Peyer's patch (tissue), 4 donors: ENCODE data around the gene CD274.

Experiments
- POLR2A ChIP-seq, 2 donors: fragments of 450-650 bp; IDR thresholded peaks; one replicate each; pipeline ENCODE4 v1.5.1; 2017; ENCODE audit warnings: antibody characterized with exemption in 2 of 2, mild to moderate bottlenecking in 2 of 2, moderate library complexity in 2 of 2
- TF ChIP-seq, protein P1 (sequence below), 6 experiments: fragments of 450-650 bp in 4 of 6; fragments of 200-600 bp in 2 of 6; sonication (generic) in 1 of 6; IDR thresholded peaks; one replicate each; pipeline ENCODE4 v1.5.1; 2017 to 2019; ENCODE audit warnings: antibody characterized with exemption in 6 of 6, mild to moderate bottlenecking in 3 of 6, moderate library complexity in 1 of 6

DNA sequence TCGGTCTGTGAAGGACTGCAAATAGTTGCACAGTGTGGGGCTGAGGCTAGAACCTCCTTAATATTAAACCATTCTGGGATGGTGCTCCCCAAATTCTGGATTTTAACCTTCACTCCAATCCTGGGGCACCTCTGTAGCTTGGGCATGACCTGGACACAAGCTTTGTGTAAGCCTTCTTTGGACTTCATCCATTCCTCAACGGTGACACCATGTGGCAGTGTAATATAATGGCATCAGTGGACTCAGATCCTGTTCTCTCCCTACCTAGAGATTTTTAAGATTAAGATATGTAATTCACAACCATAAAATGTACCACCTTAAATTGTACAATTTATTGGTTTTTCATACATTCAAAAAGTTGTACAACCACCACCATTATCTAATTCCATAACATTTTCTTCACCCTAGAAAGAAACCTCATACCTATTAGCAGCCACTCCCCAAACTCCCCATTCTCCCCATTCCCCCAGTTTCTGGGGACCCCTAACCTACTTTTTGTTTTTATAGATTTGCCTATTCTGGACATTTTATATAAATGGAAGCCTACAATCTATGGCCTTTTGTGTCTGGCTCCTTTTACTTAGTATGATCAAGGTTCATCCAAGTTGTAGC is 7.8 kb upstream of the CD274 start:
- TF ChIP-seq, protein P1, sequence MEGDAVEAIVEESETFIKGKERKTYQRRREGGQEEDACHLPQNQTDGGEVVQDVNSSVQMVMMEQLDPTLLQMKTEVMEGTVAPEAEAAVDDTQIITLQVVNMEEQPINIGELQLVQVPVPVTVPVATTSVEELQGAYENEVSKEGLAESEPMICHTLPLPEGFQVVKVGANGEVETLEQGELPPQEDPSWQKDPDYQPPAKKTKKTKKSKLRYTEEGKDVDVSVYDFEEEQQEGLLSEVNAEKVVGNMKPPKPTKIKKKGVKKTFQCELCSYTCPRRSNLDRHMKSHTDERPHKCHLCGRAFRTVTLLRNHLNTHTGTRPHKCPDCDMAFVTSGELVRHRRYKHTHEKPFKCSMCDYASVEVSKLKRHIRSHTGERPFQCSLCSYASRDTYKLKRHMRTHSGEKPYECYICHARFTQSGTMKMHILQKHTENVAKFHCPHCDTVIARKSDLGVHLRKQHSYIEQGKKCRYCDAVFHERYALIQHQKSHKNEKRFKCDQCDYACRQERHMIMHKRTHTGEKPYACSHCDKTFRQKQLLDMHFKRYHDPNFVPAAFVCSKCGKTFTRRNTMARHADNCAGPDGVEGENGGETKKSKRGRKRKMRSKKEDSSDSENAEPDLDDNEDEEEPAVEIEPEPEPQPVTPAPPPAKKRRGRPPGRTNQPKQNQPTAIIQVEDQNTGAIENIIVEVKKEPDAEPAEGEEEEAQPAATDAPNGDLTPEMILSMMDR (IDR thresholded peaks at IDR 0.05): peak; percentile 30 to 73 (median 60)
- TF ChIP-seq POLR2A (IDR thresholded peaks at IDR 0.05): no peak
